Measurements from ENCODE around the gene FARSA. TPM values are rescaled to one million over a fixed set of nuclear protein-coding genes. Genes with fewer than 3 reads are reported as not detected.
A peak's percentile ranks its signal among the peaks of the same experiment; 100 is the strongest.

The FARSA gene
- total RNA-seq, 4 donors from 2014 or later = 21.6 to 49.2 (median 35.8) TPM

GRCh38 chr19:12975221-12975741 is 41.8 kb upstream of the FARSA start:
- 40% methylated on average over 1 of the region's 17 CpGs for WGBS
- TF ChIP-seq POLR2A (IDR thresholded peaks at IDR 0.05; ENCODE audit: low read depth) = no peak
- no peak for TF ChIP-seq CTCF (IDR thresholded peaks at IDR 0.05)
- TF ChIP-seq POLR2AphosphoS5 (IDR thresholded peaks at IDR 0.05) = no peak
- intact Hi-C loops (cut with DNase I) = loop anchor here (5.0 kb wide), 1 partner anchor 287 kb away; no protein-coding TSS in a partner anchor
- no peak overlapping the region for H3K27ac ChIP-seq (replicated peaks in 1 of 4)
- no peaks in the 10 kb centered on the region for H3K36me3 ChIP-seq
- DNase-seq (ENCODE audit: extremely low spot score) = no peak
- no peaks in the 10 kb centered on the region for H3K27me3 ChIP-seq
- no peak overlapping the region for H3K4me3 ChIP-seq
- no peaks in the 10 kb centered on the region for H3K9me3 ChIP-seq
- H3K4me1 ChIP-seq = peaks cover 0 to 4% (median 0%) of the 10 kb centered on the region in 4 donors

GRCh38 chr19:12974301-12975220 is 41.0 kb upstream of the FARSA start:
- Histone ChIP-seq H3K4me3 (no peak overlapping the region), H3K4me1 (peaks cover 0 to 9% (median 5%) of the 10 kb centered on the region in 4 donors), H3K9me3 (no peaks in the 10 kb centered on the region), H3K27me3 (no peaks in the 10 kb centered on the region), H3K36me3 (no peaks in the 10 kb centered on the region), H3K27ac (replicated peaks in 1 of 4) (no peak overlapping the region)
- intact Hi-C loops (cut with DNase I) = loop anchor here (5.0 kb wide), 1 partner anchor 288 kb away; no protein-coding TSS in a partner anchor
- WGBS = 47% methylated on average over 7 of the region's 19 CpGs
- DNase-seq (ENCODE audit: extremely low spot score) = no peak
- TF ChIP-seq POLR2A (IDR thresholded peaks at IDR 0.05; ENCODE audit: low read depth) (no peak), CTCF (IDR thresholded peaks at IDR 0.05) (no peak), EP300 (IDR thresholded peaks at IDR 0.05) (no peak), POLR2AphosphoS5 (IDR thresholded peaks at IDR 0.05) (no peak)

GRCh38 chr19:12973236-12973635 is 39.7 kb upstream of the FARSA start:
- Histone ChIP-seq H3K27me3 (no peaks in the 10 kb centered on the region), H3K36me3 (no peaks in the 10 kb centered on the region), H3K9me3 (no peaks in the 10 kb centered on the region), H3K27ac (replicated peaks in 1 of 4) (no peak overlapping the region), H3K4me3 (no peak overlapping the region), H3K4me1 (peaks cover 0 to 14% (median 10%) of the 10 kb centered on the region in 4 donors)
- DNase-seq (ENCODE audit: extremely low spot score) = no peak
- 85% methylated on average over 6 of the region's 16 CpGs for WGBS
- intact Hi-C loops (cut with DNase I) = no loop called here
- TF ChIP-seq POLR2AphosphoS5 (IDR thresholded peaks at IDR 0.05) (no peak), CTCF (IDR thresholded peaks at IDR 0.05) (no peak), POLR2A (IDR thresholded peaks at IDR 0.05; ENCODE audit: low read depth) (no peak), EP300 (IDR thresholded peaks at IDR 0.05) (no peak)

GRCh38 chr19:12970070-12970820 is 36.7 kb upstream of the FARSA start:
- Histone ChIP-seq H3K36me3 (no peaks in the 10 kb centered on the region), H3K4me1 (peaks cover 3 to 19% (median 16%) of the 10 kb centered on the region in 4 donors), H3K9me3 (no peaks in the 10 kb centered on the region), H3K4me3 (no peak overlapping the region), H3K27me3 (no peaks in the 10 kb centered on the region), H3K27ac (replicated peaks in 1 of 4) (peak overlapping the region in 3 of 4 donors; percentile 62 to 75 (median 74))
- 93% methylated on average over 7 of the region's 7 CpGs for WGBS
- DNase-seq (ENCODE audit: extremely low spot score) = no peak
- TF ChIP-seq POLR2A (IDR thresholded peaks at IDR 0.05; ENCODE audit: low read depth) = no peak
- TF ChIP-seq POLR2AphosphoS5 (IDR thresholded peaks at IDR 0.05) = no peak
- no peak for TF ChIP-seq CTCF (IDR thresholded peaks at IDR 0.05)
- no peak for TF ChIP-seq EP300 (IDR thresholded peaks at IDR 0.05)
- intact Hi-C loops (cut with DNase I) = no loop called here
